ENCODE data around the gene S100A14.

DNA sequence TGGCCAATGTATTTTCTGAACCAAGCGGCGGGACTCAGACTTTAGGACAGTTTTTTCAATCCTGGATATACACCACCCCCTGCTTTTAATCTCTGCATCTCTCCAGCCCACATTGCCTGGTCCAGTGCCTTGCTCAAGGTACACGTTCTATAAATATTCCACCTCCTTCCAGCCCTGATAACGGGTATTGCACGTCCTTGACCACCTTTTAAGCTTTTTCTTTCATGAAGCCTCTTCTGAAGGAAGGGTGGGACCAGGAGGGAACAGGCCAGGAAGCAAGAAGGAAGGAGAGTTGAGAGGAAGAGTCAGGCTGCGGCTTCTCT lies 6.6 kb downstream of the S100A14 start:
- TF ChIP-seq EP300 (IDR thresholded peaks at IDR 0.05; ENCODE audit: borderline replicate concordance in 1 of 2, low read depth in 1 of 2, low read length in 1 of 2) (no peak), CTCF (IDR thresholded peaks at IDR 0.05) (no peak), JUND (IDR thresholded peaks at IDR 0.05) (no peak), EZH2phosphoT487 (IDR thresholded peaks at IDR 0.05; ENCODE audit: borderline replicate concordance, low read depth) (no peak), POLR2AphosphoS5 (IDR thresholded peaks at IDR 0.05; ENCODE audit: low read depth, low read length) (no peak), RFX5 (IDR thresholded peaks at IDR 0.05; ENCODE audit: low read length) (no peak), USF1 (IDR thresholded peaks at IDR 0.05; ENCODE audit: borderline replicate concordance, low read depth) (no peak), TAF1 (IDR thresholded peaks at IDR 0.05; ENCODE audit: borderline replicate concordance, low read depth, low read length) (no peak), RAD21 (IDR thresholded peaks at IDR 0.05; ENCODE audit: low read length) (no peak), RCOR1 (IDR thresholded peaks at IDR 0.05; ENCODE audit: low read length) (no peak), FOSL2 (IDR thresholded peaks at IDR 0.05; ENCODE audit: borderline replicate concordance, low read depth) (no peak), ELF1 (IDR thresholded peaks at IDR 0.05) (no peak), TCF12 (IDR thresholded peaks at IDR 0.05) (no peak)
- TF ChIP-seq, protein P1, sequence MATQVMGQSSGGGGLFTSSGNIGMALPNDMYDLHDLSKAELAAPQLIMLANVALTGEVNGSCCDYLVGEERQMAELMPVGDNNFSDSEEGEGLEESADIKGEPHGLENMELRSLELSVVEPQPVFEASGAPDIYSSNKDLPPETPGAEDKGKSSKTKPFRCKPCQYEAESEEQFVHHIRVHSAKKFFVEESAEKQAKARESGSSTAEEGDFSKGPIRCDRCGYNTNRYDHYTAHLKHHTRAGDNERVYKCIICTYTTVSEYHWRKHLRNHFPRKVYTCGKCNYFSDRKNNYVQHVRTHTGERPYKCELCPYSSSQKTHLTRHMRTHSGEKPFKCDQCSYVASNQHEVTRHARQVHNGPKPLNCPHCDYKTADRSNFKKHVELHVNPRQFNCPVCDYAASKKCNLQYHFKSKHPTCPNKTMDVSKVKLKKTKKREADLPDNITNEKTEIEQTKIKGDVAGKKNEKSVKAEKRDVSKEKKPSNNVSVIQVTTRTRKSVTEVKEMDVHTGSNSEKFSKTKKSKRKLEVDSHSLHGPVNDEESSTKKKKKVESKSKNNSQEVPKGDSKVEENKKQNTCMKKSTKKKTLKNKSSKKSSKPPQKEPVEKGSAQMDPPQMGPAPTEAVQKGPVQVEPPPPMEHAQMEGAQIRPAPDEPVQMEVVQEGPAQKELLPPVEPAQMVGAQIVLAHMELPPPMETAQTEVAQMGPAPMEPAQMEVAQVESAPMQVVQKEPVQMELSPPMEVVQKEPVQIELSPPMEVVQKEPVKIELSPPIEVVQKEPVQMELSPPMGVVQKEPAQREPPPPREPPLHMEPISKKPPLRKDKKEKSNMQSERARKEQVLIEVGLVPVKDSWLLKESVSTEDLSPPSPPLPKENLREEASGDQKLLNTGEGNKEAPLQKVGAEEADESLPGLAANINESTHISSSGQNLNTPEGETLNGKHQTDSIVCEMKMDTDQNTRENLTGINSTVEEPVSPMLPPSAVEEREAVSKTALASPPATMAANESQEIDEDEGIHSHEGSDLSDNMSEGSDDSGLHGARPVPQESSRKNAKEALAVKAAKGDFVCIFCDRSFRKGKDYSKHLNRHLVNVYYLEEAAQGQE (IDR thresholded peaks at IDR 0.05; ENCODE audit: low read depth, low read length), result no peak

All from SK-N-SH (cell line).